ENCODE data around the gene DISC1. TPM values are rescaled to one million over a fixed set of nuclear protein-coding genes. Genes with fewer than 3 reads are reported as not detected.

DISC1 gene
- total RNA-seq, 3 donors from 2014 or later, result 4.8 to 11.3 (median 8.9) TPM

DNA sequence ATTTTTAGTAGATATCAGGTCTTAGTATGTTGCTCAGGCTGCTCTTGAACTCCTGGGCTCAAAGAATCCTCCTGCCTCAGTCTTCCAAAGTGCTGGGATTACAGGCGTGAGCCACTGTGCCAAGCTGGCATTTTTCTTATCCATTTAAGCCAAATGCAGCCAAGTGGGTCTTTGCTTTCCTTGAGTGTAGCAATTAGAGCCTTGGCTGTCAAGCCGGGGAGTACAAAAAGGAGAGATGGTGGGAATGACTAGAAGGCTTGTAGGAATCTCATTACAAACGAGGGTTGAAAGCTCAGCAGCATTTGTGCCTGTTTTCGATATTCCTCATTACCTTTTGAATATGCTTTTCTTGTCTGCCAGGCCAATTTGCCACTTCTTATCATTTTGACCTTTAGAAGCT is 140.9 kb downstream of the DISC1 start:
- intact Hi-C loops (cut with DNase I, micrococcal nuclease), result no loop called here
- TF ChIP-seq, protein P1, sequence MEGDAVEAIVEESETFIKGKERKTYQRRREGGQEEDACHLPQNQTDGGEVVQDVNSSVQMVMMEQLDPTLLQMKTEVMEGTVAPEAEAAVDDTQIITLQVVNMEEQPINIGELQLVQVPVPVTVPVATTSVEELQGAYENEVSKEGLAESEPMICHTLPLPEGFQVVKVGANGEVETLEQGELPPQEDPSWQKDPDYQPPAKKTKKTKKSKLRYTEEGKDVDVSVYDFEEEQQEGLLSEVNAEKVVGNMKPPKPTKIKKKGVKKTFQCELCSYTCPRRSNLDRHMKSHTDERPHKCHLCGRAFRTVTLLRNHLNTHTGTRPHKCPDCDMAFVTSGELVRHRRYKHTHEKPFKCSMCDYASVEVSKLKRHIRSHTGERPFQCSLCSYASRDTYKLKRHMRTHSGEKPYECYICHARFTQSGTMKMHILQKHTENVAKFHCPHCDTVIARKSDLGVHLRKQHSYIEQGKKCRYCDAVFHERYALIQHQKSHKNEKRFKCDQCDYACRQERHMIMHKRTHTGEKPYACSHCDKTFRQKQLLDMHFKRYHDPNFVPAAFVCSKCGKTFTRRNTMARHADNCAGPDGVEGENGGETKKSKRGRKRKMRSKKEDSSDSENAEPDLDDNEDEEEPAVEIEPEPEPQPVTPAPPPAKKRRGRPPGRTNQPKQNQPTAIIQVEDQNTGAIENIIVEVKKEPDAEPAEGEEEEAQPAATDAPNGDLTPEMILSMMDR (IDR thresholded peaks at IDR 0.05), result no peak
- Histone ChIP-seq H3K4me3 (no peak overlapping the region), H3K4me1 (ENCODE audit: low read depth) (no peaks in the 10 kb centered on the region), H3K9me3 (no peaks in the 10 kb centered on the region), H3K36me3 (ENCODE audit: low read depth) (no peaks in the 10 kb centered on the region)
- no peak for DNase-seq
- ATAC-seq, result no peak

DNA sequence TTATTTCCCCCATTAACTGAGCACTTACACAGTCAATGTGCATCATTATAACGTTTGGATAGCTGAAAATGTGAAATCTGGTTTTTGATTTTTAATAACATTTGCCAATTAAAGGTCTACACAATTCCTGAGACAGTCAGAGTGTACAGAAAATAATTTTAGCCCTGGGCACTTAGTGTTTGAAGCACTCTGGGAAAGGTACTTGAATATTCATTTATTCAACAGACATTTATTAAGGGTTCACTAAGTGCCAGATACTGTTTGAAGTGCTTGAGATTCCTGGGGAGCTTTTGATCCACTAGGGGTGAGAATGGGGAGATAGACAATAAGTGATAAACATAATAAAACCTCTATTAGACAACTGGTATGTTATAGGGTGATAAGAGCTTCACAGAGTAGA is 141.8 kb downstream of the DISC1 start:
- TF ChIP-seq, protein P1 (IDR thresholded peaks at IDR 0.05), result no peak
- H3K9me3 ChIP-seq, result no peaks in the 10 kb centered on the region
- no peak for ATAC-seq
- no peak overlapping the region for H3K4me3 ChIP-seq
- H3K36me3 ChIP-seq (ENCODE audit: low read depth), result no peaks in the 10 kb centered on the region
- no peak for DNase-seq
- no peaks in the 10 kb centered on the region for H3K4me1 ChIP-seq (ENCODE audit: low read depth)
- intact Hi-C loops (cut with DNase I, micrococcal nuclease), result no loop called here

- no peaks in the 10 kb centered on the region for H3K4me1 ChIP-seq (ENCODE audit: low read depth)
- H3K4me3 ChIP-seq, result no peak overlapping the region
- DNase-seq (no peak), ATAC-seq (no peak)
- intact Hi-C loops (cut with DNase I, micrococcal nuclease), result no loop called here
- H3K36me3 ChIP-seq (ENCODE audit: low read depth), result no peaks in the 10 kb centered on the region
- TF ChIP-seq, protein P1 (IDR thresholded peaks at IDR 0.05), result no peak
- H3K9me3 ChIP-seq, result no peaks in the 10 kb centered on the region
Measured at GRCh38 chr1:231770506-231771175, 144.1 kb downstream of the DISC1 start.

DNA sequence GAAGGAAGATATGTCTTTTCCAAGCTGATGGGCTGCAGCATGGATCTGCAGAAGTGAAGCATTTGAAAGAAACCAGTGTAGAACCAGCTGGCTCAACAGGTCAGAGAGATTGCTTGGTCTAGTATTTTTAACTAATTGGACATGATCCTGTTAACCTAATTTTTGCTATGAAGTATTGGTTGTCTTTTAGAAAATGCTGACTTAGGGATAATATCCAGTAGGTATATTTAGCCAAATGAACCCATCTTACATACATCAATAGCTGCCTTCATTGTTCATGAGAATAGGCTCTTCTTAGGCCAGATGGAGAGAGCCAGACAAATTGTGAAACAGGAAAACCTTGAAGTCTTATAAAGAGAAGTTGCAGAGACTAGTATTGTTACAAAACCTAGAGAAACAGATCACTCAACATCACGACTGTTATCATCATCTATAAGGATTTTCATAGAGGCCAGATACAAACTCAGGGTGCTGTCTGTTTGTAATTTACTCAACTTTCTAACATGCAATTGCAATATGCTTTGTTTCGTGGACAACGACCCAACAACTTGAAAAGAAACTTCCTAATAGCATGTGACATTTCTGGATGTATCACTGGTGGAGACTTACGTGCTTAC is 148.2 kb downstream of the DISC1 start:
- H3K4me1 ChIP-seq (ENCODE audit: low read depth), result peaks cover 4% of the 10 kb centered on the region
- no peak overlapping the region for H3K4me3 ChIP-seq
- no peak for ATAC-seq

GRCh38 chr1:231776010-231776756 is 149.6 kb downstream of the DISC1 start:
- intact Hi-C loops (cut with DNase I, micrococcal nuclease), result no loop called here
- no peak for DNase-seq
- TF ChIP-seq, protein P1 (IDR thresholded peaks at IDR 0.05), result no peak
- Histone ChIP-seq H3K9me3 (no peaks in the 10 kb centered on the region), H3K36me3 (ENCODE audit: low read depth) (no peaks in the 10 kb centered on the region), H3K4me3 (no peak overlapping the region), H3K4me1 (ENCODE audit: low read depth) (peaks cover 4% of the 10 kb centered on the region)
- ATAC-seq, result no peak

More for the DNA sequence above, 148.2 kb downstream of the DISC1 start:
- Histone ChIP-seq H3K36me3 (ENCODE audit: low read depth) (no peaks in the 10 kb centered on the region), H3K9me3 (no peaks in the 10 kb centered on the region)
- no peak for DNase-seq
- TF ChIP-seq, protein P1 (IDR thresholded peaks at IDR 0.05), result no peak
- intact Hi-C loops (cut with DNase I, micrococcal nuclease), result no loop called here
